Heart left ventricle (tissue), 13 donors: Measurements from ENCODE around the gene TJP2.

Source experiments
- CTCF ChIP-seq, 12 donors: fragments of 200-600 bp; sonication (generic) in 4 of 12; IDR thresholded peaks; one replicate each; pipeline versions ENCODE4 v1.5.0 to v1.8.0; 2018 to 2022; ENCODE audit warnings: antibody characterized with exemption in 12 of 12, mild to moderate bottlenecking in 5 of 12
- POLR2A ChIP-seq, 2 donors: fragments of 450-650 bp; IDR thresholded peaks; one replicate each; pipeline ENCODE4 v1.6.1; 2017; ENCODE audit warnings: antibody characterized with exemption in 2 of 2, mild to moderate bottlenecking in 2 of 2, moderate library complexity in 2 of 2
- donor health status: ischemic (EF 13 %, LVEDD 7.1; RV severe dilation, severe dysfunction).
- donor health status: DM: no; HTN: yes; CAD: no.
- donor health status: DM: no; HTN: no; CAD: no.
- donor health status: ischemic (EF 25% LVEDD 6.9; RV normal size, moderate dysfunction).
- donor health status: ischemic (EF 25% LVEDD 5.7; RV mildly dilated, moderate dysfunction).
- donor health status: ischemic (EF 35%, LVEDD 5.7; RV mildly dilated, moderate dysfunction).
- donor health status: nonischemic (EF 11% LVEDD 7.7; RV severe dilation, severe dysfunction).
- donor health status: DM: yes; HTN: yes; CAD: no.
- donor health status: PGD.
- donor health status: ischemic (EF 29% LVEDD 5.4; RV normal size, mild dysfunction).
- donor health status: nonischemic (EF 23%, LVEDD 6.1; RV moderate dilation, normal function).

- no peak for TF ChIP-seq POLR2A (IDR thresholded peaks at IDR 0.05)
- TF ChIP-seq CTCF (IDR thresholded peaks at IDR 0.05), result no peak
These were observed 30.8 kb upstream of the TJP2 start for GRCh38 chr9:69143291-69143690.
